ENCODE results near the gene OR52B6.

The OR52B6 gene, protein sequence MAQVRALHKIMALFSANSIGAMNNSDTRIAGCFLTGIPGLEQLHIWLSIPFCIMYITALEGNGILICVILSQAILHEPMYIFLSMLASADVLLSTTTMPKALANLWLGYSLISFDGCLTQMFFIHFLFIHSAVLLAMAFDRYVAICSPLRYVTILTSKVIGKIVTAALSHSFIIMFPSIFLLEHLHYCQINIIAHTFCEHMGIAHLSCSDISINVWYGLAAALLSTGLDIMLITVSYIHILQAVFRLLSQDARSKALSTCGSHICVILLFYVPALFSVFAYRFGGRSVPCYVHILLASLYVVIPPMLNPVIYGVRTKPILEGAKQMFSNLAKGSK

GRCh38 chr11:5580577-5580976 lies at the start of gene OR52B6:
TSS of gene OR52B6 (plus strand) at chr11:5580877. CDS start at chr11:5580877, 0 bp downstream.
- Mint-ChIP-seq H3K9me3 (no peaks in the 10 kb centered on the region), H3K27ac (no peak within 1 kb of the TSS), H3K4me1 (no peaks in the 10 kb centered on the region), H3K4me3 (no peak within 1 kb of the TSS), H3K27me3 (peaks cover 1% of the 10 kb centered on the region), H3K36me3 (ENCODE audit: low read depth) (peaks cover 1% of the 10 kb centered on the region)
- no peak for ATAC-seq
- no peak for DNase-seq

- DNase-seq (no peak), ATAC-seq (no peak)
- H3K27me3 Mint-ChIP-seq, result no peaks in the 10 kb centered on the region
- no peak overlapping the region for H3K27ac Mint-ChIP-seq
- no peak overlapping the region for H3K4me3 Mint-ChIP-seq
- H3K36me3 Mint-ChIP-seq (ENCODE audit: low read depth), result no peaks in the 10 kb centered on the region
- H3K9me3 Mint-ChIP-seq, result no peaks in the 10 kb centered on the region
- no peaks in the 10 kb centered on the region for H3K4me1 Mint-ChIP-seq
Measured at GRCh38 chr11:5531053-5531831, 49.4 kb upstream of the OR52B6 start.

DNA sequence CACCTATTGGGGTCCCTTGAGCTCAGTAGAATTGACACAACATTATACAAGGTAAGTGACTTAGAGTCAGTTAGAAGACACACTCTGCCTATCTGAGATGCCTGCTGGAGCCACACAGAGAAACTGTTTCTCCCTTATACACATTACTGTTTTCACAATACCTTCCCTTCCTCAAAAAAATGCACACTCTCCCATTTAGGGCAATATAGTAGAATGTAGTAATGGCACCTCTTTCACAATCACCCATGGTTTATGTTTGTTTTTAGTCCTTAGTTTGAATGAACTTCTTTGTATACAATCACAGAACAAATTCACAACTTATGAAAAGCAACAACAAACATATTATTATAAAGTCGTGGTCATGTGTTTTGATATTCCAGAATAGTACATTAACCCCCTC lies 46.6 kb upstream of the OR52B6 start:
- H3K36me3 Mint-ChIP-seq (ENCODE audit: low read depth), result no peaks in the 10 kb centered on the region
- ATAC-seq, result no peak

DNA sequence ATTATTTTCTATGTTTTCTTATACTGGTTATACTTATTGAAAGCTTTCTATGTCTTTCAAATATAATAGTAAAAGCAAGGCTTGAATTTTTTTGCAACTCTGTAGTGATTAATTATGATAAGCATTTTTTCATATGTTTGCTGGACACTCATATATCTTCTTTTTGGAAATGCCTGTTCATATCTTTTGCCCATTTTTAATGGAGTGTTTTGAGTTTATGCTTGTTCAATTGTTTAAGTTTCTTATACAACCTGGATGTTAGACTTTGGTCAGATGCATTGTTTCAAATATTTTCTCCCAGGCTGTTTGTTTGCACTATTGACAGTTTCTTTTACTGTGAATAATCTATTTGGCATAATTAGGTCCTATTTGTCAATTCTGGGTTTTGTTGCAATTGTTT lies 44.2 kb upstream of the OR52B6 start:
- H3K27ac Mint-ChIP-seq, result no peak overlapping the region
- no peak overlapping the region for H3K4me3 Mint-ChIP-seq
- ATAC-seq (no peak), DNase-seq (no peak)
- no peaks in the 10 kb centered on the region for H3K36me3 Mint-ChIP-seq (ENCODE audit: low read depth)
- H3K9me3 Mint-ChIP-seq, result peaks cover 4% of the 10 kb centered on the region
- peaks cover 2% of the 10 kb centered on the region for H3K27me3 Mint-ChIP-seq
- no peaks in the 10 kb centered on the region for H3K4me1 Mint-ChIP-seq

More for the DNA sequence above, 46.6 kb upstream of the OR52B6 start:
- Mint-ChIP-seq H3K4me1 (no peaks in the 10 kb centered on the region), H3K9me3 (peaks cover 4% of the 10 kb centered on the region), H3K27me3 (no peaks in the 10 kb centered on the region), H3K4me3 (no peak overlapping the region), H3K27ac (no peak overlapping the region)
- no peak for DNase-seq

DNA sequence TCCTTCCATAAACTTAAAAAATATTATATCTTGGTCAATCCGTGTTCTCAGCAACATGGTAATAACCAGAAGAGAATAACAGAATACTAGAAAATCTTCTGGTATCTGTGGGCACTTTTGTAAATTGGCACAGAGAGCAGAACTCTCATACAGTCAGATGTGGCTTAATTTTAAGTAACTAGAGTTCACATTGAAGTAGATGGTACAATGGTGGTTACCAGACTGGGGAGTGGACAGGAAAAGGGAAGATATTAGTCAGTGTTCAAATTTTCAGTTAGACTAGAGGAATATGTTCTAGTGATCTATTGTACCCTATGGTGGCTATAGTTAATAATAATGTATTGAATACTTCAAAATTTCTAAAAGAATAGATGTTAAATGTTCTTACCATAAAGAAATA lies 39.2 kb upstream of the OR52B6 start:
- ATAC-seq, result no peak
- DNase-seq, result no peak
- H3K4me1 Mint-ChIP-seq, result no peaks in the 10 kb centered on the region
- H3K27ac Mint-ChIP-seq, result no peak overlapping the region
- peaks cover 2% of the 10 kb centered on the region for H3K27me3 Mint-ChIP-seq
- peaks cover 4% of the 10 kb centered on the region for H3K9me3 Mint-ChIP-seq
- no peaks in the 10 kb centered on the region for H3K36me3 Mint-ChIP-seq (ENCODE audit: low read depth)
- no peak overlapping the region for H3K4me3 Mint-ChIP-seq

- Mint-ChIP-seq H3K36me3 (ENCODE audit: low read depth) (no peaks in the 10 kb centered on the region), H3K4me3 (no peak overlapping the region), H3K27me3 (no peaks in the 10 kb centered on the region), H3K9me3 (no peaks in the 10 kb centered on the region), H3K27ac (no peak overlapping the region), H3K4me1 (no peaks in the 10 kb centered on the region)
- DNase-seq (no peak), ATAC-seq (no peak)
Measured at GRCh38 chr11:5546457-5546856, 34.2 kb upstream of the OR52B6 start.

DNA sequence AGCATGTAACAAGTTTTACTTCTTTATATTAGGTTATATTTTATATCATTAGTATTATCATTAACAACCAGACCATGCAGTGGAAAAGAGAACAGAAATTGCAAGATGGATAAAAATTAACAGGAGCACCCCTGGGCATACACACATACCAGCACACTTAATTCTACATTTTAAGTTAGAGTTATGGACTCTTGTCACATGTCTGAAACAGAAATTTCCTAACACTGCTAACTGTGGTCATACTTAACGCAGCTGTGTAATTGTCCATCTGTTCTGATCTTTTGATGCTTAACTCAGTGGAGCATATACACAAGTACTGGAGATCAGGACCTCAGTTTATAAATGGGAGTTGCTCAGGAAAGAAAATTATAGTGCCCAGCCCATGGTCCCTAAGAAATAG lies 32.7 kb upstream of the OR52B6 start:
- Mint-ChIP-seq H3K4me1 (no peaks in the 10 kb centered on the region), H3K4me3 (no peak overlapping the region), H3K27me3 (no peaks in the 10 kb centered on the region), H3K36me3 (ENCODE audit: low read depth) (no peaks in the 10 kb centered on the region), H3K9me3 (no peaks in the 10 kb centered on the region), H3K27ac (no peak overlapping the region)
- ATAC-seq (no peak), DNase-seq (no peak)

GRCh38 chr11:5548440-5548839 lies 32.2 kb upstream of the OR52B6 start, which contains the start of gene OR52H1:
TSS of gene OR52H1 (minus strand) at chr11:5548540. CDS start at chr11:5545505, 3,035 bp downstream.
- Mint-ChIP-seq H3K27ac (no peak within 1 kb of the TSS), H3K9me3 (no peaks in the 10 kb centered on the region), H3K4me3 (no peak within 1 kb of the TSS), H3K27me3 (no peaks in the 10 kb centered on the region), H3K36me3 (ENCODE audit: low read depth) (no peaks in the 10 kb centered on the region), H3K4me1 (no peaks in the 10 kb centered on the region)
- no peak for ATAC-seq
- no peak for DNase-seq

- Mint-ChIP-seq H3K27me3 (no peaks in the 10 kb centered on the region), H3K36me3 (ENCODE audit: low read depth) (no peaks in the 10 kb centered on the region), H3K9me3 (no peaks in the 10 kb centered on the region), H3K4me1 (no peaks in the 10 kb centered on the region), H3K27ac (no peak overlapping the region), H3K4me3 (no peak overlapping the region)
- ATAC-seq, result no peak
- no peak for DNase-seq
Measured at GRCh38 chr11:5550440-5551095, 30.1 kb upstream of the OR52B6 start.

- Mint-ChIP-seq H3K4me1 (no peaks in the 10 kb centered on the region), H3K27ac (no peak overlapping the region), H3K27me3 (no peaks in the 10 kb centered on the region), H3K9me3 (no peaks in the 10 kb centered on the region), H3K4me3 (no peak overlapping the region), H3K36me3 (ENCODE audit: low read depth) (no peaks in the 10 kb centered on the region)
- DNase-seq (no peak), ATAC-seq (no peak)
Measured at GRCh38 chr11:5553343-5553742, 27.3 kb upstream of the OR52B6 start.

GRCh38 chr11:5556596-5557188 lies 24.0 kb upstream of the OR52B6 start:
- H3K4me1 Mint-ChIP-seq, result no peaks in the 10 kb centered on the region
- no peak for ATAC-seq
- H3K27ac Mint-ChIP-seq, result no peak overlapping the region
- H3K27me3 Mint-ChIP-seq, result peaks cover 7% of the 10 kb centered on the region
- H3K36me3 Mint-ChIP-seq (ENCODE audit: low read depth), result no peaks in the 10 kb centered on the region
- DNase-seq, result no peak
- H3K4me3 Mint-ChIP-seq, result no peak overlapping the region
- no peaks in the 10 kb centered on the region for H3K9me3 Mint-ChIP-seq

- Mint-ChIP-seq H3K4me3 (no peak overlapping the region), H3K27ac (no peak overlapping the region), H3K36me3 (ENCODE audit: low read depth) (no peaks in the 10 kb centered on the region), H3K9me3 (no peaks in the 10 kb centered on the region), H3K27me3 (peaks cover 7% of the 10 kb centered on the region), H3K4me1 (no peaks in the 10 kb centered on the region)
- no peak for ATAC-seq
- no peak for DNase-seq
Measured at GRCh38 chr11:5557751-5558150, 22.9 kb upstream of the OR52B6 start.

GRCh38 chr11:5564259-5565019 lies 16.2 kb upstream of the OR52B6 start:
- peaks cover 11% of the 10 kb centered on the region for H3K9me3 Mint-ChIP-seq

GRCh38 chr11:5574654-5575053 lies 6.0 kb upstream of the OR52B6 start:
- Mint-ChIP-seq H3K4me1 (peaks cover 5% of the 10 kb centered on the region), H3K9me3 (no peaks in the 10 kb centered on the region), H3K27me3 (peaks cover 5% of the 10 kb centered on the region), H3K27ac (no peak overlapping the region), H3K36me3 (ENCODE audit: low read depth) (peaks cover 3% of the 10 kb centered on the region), H3K4me3 (no peak overlapping the region)
- ATAC-seq (no peak), DNase-seq (no peak)

More at GRCh38 chr11:5564259-5565019, 16.2 kb upstream of the OR52B6 start:
- ATAC-seq, result no peak
- H3K4me3 Mint-ChIP-seq, result no peak overlapping the region
- no peak for DNase-seq
- H3K27ac Mint-ChIP-seq, result no peak overlapping the region
- no peaks in the 10 kb centered on the region for H3K36me3 Mint-ChIP-seq (ENCODE audit: low read depth)
- peaks cover 9% of the 10 kb centered on the region for H3K27me3 Mint-ChIP-seq
- peaks cover 3% of the 10 kb centered on the region for H3K4me1 Mint-ChIP-seq

Data from activated naive CD8-positive, alpha-beta T cell treated with anti-CD3 and anti-CD28 coated beads, Interleukin-2, amount 50 U/mL, for 24 hours (primary cell).